ENCODE data around the gene CENPP. TPM values are rescaled to one million over a fixed set of nuclear protein-coding genes. Genes with fewer than 3 reads are reported as not detected.
"Not testable (repeated sequence)": the region's sequence is repeated elsewhere in the genome, so short reads cannot be mapped to it uniquely, and the experiment has no call there.

CENPP gene
- total RNA-seq, 1 experiment from 2014 or later, result 7.2 TPM

GRCh38 chr9:92562461-92562967 lies 236.8 kb downstream of the CENPP start:
- H3K4me1 Mint-ChIP-seq (ENCODE audit: low read depth, unreplicated experiment), result no peaks in the 10 kb centered on the region
- H3K36me3 Mint-ChIP-seq (ENCODE audit: insufficient read depth, unreplicated experiment), result no peaks in the 10 kb centered on the region
- TF ChIP-seq, protein P1, sequence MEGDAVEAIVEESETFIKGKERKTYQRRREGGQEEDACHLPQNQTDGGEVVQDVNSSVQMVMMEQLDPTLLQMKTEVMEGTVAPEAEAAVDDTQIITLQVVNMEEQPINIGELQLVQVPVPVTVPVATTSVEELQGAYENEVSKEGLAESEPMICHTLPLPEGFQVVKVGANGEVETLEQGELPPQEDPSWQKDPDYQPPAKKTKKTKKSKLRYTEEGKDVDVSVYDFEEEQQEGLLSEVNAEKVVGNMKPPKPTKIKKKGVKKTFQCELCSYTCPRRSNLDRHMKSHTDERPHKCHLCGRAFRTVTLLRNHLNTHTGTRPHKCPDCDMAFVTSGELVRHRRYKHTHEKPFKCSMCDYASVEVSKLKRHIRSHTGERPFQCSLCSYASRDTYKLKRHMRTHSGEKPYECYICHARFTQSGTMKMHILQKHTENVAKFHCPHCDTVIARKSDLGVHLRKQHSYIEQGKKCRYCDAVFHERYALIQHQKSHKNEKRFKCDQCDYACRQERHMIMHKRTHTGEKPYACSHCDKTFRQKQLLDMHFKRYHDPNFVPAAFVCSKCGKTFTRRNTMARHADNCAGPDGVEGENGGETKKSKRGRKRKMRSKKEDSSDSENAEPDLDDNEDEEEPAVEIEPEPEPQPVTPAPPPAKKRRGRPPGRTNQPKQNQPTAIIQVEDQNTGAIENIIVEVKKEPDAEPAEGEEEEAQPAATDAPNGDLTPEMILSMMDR (IDR thresholded peaks at IDR 0.05; ENCODE audit: unreplicated experiment), result no peak
- no peaks in the 10 kb centered on the region for H3K9me3 Mint-ChIP-seq (ENCODE audit: low read depth, unreplicated experiment)
- no peaks in the 10 kb centered on the region for H3K27me3 Mint-ChIP-seq (ENCODE audit: unreplicated experiment)
- DNase-seq, result no peak
- intact Hi-C loops (cut with micrococcal nuclease; ENCODE audit: unreplicated experiment), result no loop called here
- no peak overlapping the region for H3K4me3 Mint-ChIP-seq (ENCODE audit: low read depth, unreplicated experiment)
- no TSS peak for BruUV-seq (replicated peaks)
- H3K27ac Mint-ChIP-seq (ENCODE audit: unreplicated experiment), result no peak overlapping the region
- CTCF ChIA-PET, result no interaction called here

DNA sequence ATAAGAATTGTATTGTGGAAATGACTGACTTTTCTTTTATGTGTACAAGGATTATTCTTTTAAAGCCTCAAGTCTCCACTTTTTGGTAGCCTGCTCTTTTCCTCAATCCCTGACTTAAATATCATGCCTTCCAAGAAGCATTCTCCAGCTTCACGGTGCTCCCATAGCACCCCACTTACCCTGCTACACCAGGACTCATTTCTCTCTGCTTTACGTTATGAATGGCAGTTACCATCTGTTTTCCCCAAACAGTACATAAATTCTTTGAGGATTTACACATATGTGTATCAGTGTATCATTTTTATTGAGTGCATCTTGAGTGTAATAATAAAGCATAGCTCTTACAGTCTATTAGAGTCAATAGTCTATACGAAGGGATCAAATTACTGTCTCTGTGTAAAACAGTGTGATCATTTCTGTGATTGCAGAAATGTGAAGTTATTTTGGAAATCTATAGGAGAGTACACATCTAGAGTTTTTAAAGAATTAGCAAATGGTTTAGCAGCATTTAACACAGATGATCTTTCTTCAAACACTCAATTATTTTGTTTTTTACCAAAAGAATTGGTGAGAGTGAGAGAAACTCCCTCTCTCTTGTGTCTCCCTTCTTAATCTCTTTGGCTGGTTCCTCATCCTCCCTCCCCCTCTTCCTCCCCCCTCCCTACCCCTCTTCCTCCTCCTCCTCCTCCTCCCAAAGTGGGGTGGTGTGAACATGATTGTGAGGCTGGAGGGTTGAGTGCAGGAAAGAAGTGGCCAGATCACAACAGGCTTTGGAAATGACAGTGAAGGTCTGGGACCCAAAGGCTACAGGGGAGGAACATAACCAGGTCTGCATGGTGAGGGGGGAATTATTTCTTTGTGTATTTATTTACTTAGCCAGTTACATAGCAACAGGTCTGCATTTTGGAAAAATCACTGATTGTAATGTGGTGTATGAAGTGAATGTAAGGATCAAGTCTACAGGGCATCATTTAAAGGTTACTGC lies 237.7 kb downstream of the CENPP start:
- Mint-ChIP-seq H3K27me3 (ENCODE audit: unreplicated experiment) (no peaks in the 10 kb centered on the region), H3K27ac (ENCODE audit: unreplicated experiment) (no peak overlapping the region), H3K4me3 (ENCODE audit: low read depth, unreplicated experiment) (no peak overlapping the region), H3K9me3 (ENCODE audit: low read depth, unreplicated experiment) (no peaks in the 10 kb centered on the region), H3K36me3 (ENCODE audit: insufficient read depth, unreplicated experiment) (no peaks in the 10 kb centered on the region), H3K4me1 (ENCODE audit: low read depth, unreplicated experiment) (no peaks in the 10 kb centered on the region)
- no TSS peak for BruUV-seq (replicated peaks)
- intact Hi-C loops (cut with micrococcal nuclease; ENCODE audit: unreplicated experiment), result no loop called here
- TF ChIP-seq, protein P1 (IDR thresholded peaks at IDR 0.05; ENCODE audit: unreplicated experiment), result no peak
- no peak for DNase-seq
- CTCF ChIA-PET, result no interaction called here

DNA sequence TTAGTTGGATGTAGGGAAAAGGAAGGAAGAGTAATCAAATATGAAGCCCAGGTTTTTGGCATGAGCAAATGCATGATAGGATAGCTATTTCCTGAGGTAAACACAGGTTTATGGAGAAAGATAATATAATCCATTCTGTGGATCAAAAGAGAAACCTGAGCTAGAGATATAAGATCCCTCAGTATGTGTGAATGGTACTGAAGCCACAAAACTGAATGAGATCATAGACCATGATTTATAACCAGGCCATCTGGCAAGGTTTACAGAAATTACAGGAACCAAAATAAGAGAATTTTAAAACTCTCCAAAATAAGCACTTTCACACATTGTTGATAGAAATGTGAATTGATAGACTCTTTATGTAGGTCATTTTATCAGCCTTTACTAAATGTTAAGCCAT lies 238.8 kb downstream of the CENPP start:
- TF ChIP-seq, protein P1 (IDR thresholded peaks at IDR 0.05; ENCODE audit: unreplicated experiment), result no peak
- H3K4me3 Mint-ChIP-seq (ENCODE audit: low read depth, unreplicated experiment), result no peak overlapping the region
- no peak for DNase-seq
- no peaks in the 10 kb centered on the region for H3K27me3 Mint-ChIP-seq (ENCODE audit: unreplicated experiment)
- no TSS peak for BruUV-seq (replicated peaks)
- no peak overlapping the region for H3K27ac Mint-ChIP-seq (ENCODE audit: unreplicated experiment)
- intact Hi-C loops (cut with micrococcal nuclease; ENCODE audit: unreplicated experiment), result no loop called here
- H3K9me3 Mint-ChIP-seq (ENCODE audit: low read depth, unreplicated experiment), result no peaks in the 10 kb centered on the region
- CTCF ChIA-PET, result interaction anchor here (0.6 kb wide), 2 partner anchors 11 to 15 kb away, joined by 3 to 4 read pairs; no protein-coding TSS in a partner anchor
- no peaks in the 10 kb centered on the region for H3K36me3 Mint-ChIP-seq (ENCODE audit: insufficient read depth, unreplicated experiment)
- no peaks in the 10 kb centered on the region for H3K4me1 Mint-ChIP-seq (ENCODE audit: low read depth, unreplicated experiment)

- Mint-ChIP-seq H3K27ac (ENCODE audit: unreplicated experiment) (no peak overlapping the region), H3K36me3 (ENCODE audit: insufficient read depth, unreplicated experiment) (no peaks in the 10 kb centered on the region), H3K9me3 (ENCODE audit: low read depth, unreplicated experiment) (no peaks in the 10 kb centered on the region), H3K27me3 (ENCODE audit: unreplicated experiment) (no peaks in the 10 kb centered on the region), H3K4me3 (ENCODE audit: low read depth, unreplicated experiment) (no peak overlapping the region), H3K4me1 (ENCODE audit: low read depth, unreplicated experiment) (no peaks in the 10 kb centered on the region)
- TF ChIP-seq, protein P1 (IDR thresholded peaks at IDR 0.05; ENCODE audit: unreplicated experiment), result no peak
- BruUV-seq (replicated peaks), result no TSS peak
- CTCF ChIA-PET, result interaction anchor here (0.6 to 0.7 kb wide), 3 partner anchors 10 to 507 kb away, joined by 3 to 4 read pairs (median 3); no protein-coding TSS in a partner anchor
- DNase-seq, result no peak
- intact Hi-C loops (cut with micrococcal nuclease; ENCODE audit: unreplicated experiment), result no loop called here
These were observed 239.2 kb downstream of the CENPP start for GRCh38 chr9:92564982-92565381.

DNA sequence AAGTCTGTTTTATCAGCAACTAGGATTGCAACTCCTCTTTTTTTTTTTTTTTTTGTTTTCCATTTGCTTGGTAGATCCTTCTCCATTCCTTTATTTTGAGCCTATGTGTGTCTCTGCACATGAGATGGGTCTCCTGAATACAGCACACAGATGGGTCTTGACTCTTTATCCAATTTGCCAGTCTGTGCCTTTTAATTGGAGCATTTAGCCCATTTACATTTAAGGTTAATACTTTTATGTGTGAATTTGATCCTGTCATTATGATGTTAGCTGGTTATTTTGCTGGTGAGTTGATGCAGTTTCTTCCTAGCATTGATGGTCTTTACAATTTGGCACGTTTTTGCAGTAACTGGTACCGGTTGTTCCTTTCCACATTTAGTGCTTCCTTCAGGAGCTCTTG lies 246.1 kb downstream of the CENPP start:
- not testable (repeated sequence) for H3K27me3 Mint-ChIP-seq (ENCODE audit: unreplicated experiment); BruUV-seq (replicated peaks)
- CTCF ChIA-PET, result interaction anchor here (0.7 kb wide), 1 partner anchor 42 kb away, joined by 3 read pairs; no protein-coding TSS in a partner anchor

DNA sequence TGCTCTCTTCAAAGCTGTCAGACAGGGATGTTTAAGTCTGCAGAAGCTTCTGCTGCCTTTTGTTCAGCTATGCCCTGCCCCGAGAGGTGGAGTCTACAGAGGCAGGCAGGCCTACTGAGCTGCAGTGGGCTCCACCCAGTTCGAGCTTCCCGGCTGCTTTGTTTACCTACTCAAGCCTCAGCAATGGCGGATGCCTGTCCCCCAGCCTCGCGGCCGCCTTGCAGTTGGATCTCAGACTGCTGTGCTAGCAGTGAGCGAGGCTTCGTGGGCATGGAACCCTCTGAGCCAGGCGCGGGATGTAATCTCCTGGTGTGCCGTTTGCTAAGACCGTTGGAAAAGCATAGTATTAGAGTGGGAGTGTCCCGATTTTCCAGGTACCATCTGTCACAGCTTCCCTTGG lies 247.9 kb downstream of the CENPP start:
- intact Hi-C loops (cut with micrococcal nuclease; ENCODE audit: unreplicated experiment); BruUV-seq (replicated peaks); H3K36me3 Mint-ChIP-seq (ENCODE audit: insufficient read depth, unreplicated experiment); H3K4me1 Mint-ChIP-seq (ENCODE audit: low read depth, unreplicated experiment); H3K27ac Mint-ChIP-seq (ENCODE audit: unreplicated experiment); H3K4me3 Mint-ChIP-seq (ENCODE audit: low read depth, unreplicated experiment); H3K27me3 Mint-ChIP-seq (ENCODE audit: unreplicated experiment); H3K9me3 Mint-ChIP-seq (ENCODE audit: low read depth, unreplicated experiment); CTCF ChIA-PET; DNase-seq: not testable (repeated sequence)

More for the DNA sequence above, 246.1 kb downstream of the CENPP start:
- H3K36me3 Mint-ChIP-seq (ENCODE audit: insufficient read depth, unreplicated experiment); intact Hi-C loops (cut with micrococcal nuclease; ENCODE audit: unreplicated experiment); H3K4me1 Mint-ChIP-seq (ENCODE audit: low read depth, unreplicated experiment); H3K27ac Mint-ChIP-seq (ENCODE audit: unreplicated experiment); H3K4me3 Mint-ChIP-seq (ENCODE audit: low read depth, unreplicated experiment); DNase-seq; H3K9me3 Mint-ChIP-seq (ENCODE audit: low read depth, unreplicated experiment): not testable (repeated sequence)
